ENCODE data around the gene AP1G2. TPM values are rescaled to one million over a fixed set of nuclear protein-coding genes. Genes with fewer than 3 reads are reported as not detected.

AP1G2 gene
- total RNA-seq, 1 experiment from 2014 or later = 155 TPM

DNA sequence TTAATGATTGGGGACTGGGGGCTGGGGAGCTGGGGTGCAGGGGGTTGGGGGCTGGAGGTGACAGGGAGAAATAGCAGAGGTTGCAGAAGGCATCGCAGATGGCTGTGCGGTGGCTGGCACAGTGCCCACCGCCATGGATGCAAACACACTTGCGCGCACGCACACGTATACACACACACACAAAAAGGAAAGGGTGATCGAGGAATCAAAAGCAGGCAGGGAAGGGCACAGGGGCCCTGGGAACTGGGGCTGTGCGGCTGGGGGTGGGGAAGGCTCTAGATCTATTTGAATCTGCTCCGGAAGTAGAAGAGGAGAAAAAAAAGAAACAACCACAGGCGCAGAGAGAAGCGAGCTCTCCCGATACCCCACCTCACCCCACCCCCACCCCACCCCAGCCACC, 55.4 kb downstream of the AP1G2 start:
- TF ChIP-seq EZH2 (IDR thresholded peaks at IDR 0.05) (no peak), SRF (IDR thresholded peaks at IDR 0.05; ENCODE audit: low read depth) (no peak), SIN3A (IDR thresholded peaks at IDR 0.05; ENCODE audit: low read depth) (no peak), CEBPB (IDR thresholded peaks at IDR 0.05; ENCODE audit: low read depth) (no peak), TCF7L2 (IDR thresholded peaks at IDR 0.05; ENCODE audit: borderline replicate concordance, extremely low read depth, insufficient read depth, insufficient read length) (no peak)
- TF ChIP-seq, protein P1, sequence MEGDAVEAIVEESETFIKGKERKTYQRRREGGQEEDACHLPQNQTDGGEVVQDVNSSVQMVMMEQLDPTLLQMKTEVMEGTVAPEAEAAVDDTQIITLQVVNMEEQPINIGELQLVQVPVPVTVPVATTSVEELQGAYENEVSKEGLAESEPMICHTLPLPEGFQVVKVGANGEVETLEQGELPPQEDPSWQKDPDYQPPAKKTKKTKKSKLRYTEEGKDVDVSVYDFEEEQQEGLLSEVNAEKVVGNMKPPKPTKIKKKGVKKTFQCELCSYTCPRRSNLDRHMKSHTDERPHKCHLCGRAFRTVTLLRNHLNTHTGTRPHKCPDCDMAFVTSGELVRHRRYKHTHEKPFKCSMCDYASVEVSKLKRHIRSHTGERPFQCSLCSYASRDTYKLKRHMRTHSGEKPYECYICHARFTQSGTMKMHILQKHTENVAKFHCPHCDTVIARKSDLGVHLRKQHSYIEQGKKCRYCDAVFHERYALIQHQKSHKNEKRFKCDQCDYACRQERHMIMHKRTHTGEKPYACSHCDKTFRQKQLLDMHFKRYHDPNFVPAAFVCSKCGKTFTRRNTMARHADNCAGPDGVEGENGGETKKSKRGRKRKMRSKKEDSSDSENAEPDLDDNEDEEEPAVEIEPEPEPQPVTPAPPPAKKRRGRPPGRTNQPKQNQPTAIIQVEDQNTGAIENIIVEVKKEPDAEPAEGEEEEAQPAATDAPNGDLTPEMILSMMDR (IDR thresholded peaks at IDR 0.05 in 2 of 3, conservative IDR thresholded peaks at IDR 0.05 in 1 of 3; ENCODE audit: borderline replicate concordance in 1 of 3, insufficient read depth in 1 of 3, low read depth in 2 of 3, low read length in 2 of 3) = no peak
- intact Hi-C loops (cut with micrococcal nuclease) = no loop called here
- ChIA-PET POLR2A (no interaction called here), CTCF (no interaction called here), RAD21 (ENCODE audit: low non-redundant PET in 1 of 2, low total read pairs in 2 of 2, uncharacterized antibody in 2 of 2, unreplicated experiment in 2 of 2) (no interaction called here)
- no peak for DNase-seq (ENCODE audit: low read depth, low spot score)
- no peaks in the 10 kb centered on the region for H3K9me2 ChIP-seq (ENCODE audit: insufficient read depth)
- H3K36me3 ChIP-seq (ENCODE audit: control insufficient read depth in 1 of 2, insufficient read depth in 2 of 2, low read length in 2 of 2) = no peaks in the 10 kb centered on the region; a peak in 1 of 4 replicates
- no peaks in the 10 kb centered on the region for H3K79me2 ChIP-seq (ENCODE audit: insufficient read depth, low read length)
- H3K27ac ChIP-seq (ENCODE audit: low read depth, low read length) = no peak overlapping the region
- H3K4me3 ChIP-seq (replicated peaks in 1 of 2; ENCODE audit: low read depth in 1 of 2, low read length in 2 of 2) = no peak overlapping the region
- no TSS peak for BruUV-seq (replicated peaks)
- H3K9ac ChIP-seq (ENCODE audit: low read length) = no peak overlapping the region
- no peak for ATAC-seq
- no peak overlapping the region for H3K4me2 ChIP-seq (ENCODE audit: low read length)
- H4K20me1 ChIP-seq (ENCODE audit: insufficient read depth) = no peaks in the 10 kb centered on the region
- no peaks in the 10 kb centered on the region for H3K4me1 ChIP-seq (ENCODE audit: control insufficient read depth in 1 of 2, insufficient read depth in 2 of 2, low read length in 2 of 2)
- H3K9me3 ChIP-seq (ENCODE audit: control insufficient read depth in 1 of 2, insufficient read depth in 1 of 2, low read depth in 1 of 2, low read length in 2 of 2) = no peaks in the 10 kb centered on the region
- no peak overlapping the region for H2AFZ ChIP-seq (ENCODE audit: low read depth, low read length, poor library complexity, severe bottlenecking)
- H3K27me3 ChIP-seq (ENCODE audit: insufficient read depth, low read length) = no peaks in the 10 kb centered on the region

Other genes with a start within 250 kb of the AP1G2 start
- gene PABPN1, start 246.3 kb downstream of the AP1G2 start, total RNA-seq (2021; ENCODE audit: unreplicated experiment) = 184 TPM
- gene SLC22A17, start 214.9 kb downstream of the AP1G2 start, total RNA-seq (2021; ENCODE audit: unreplicated experiment) = 5.9 TPM
- 0.10 TPM for gene EFS, start 202.6 kb downstream of the AP1G2 start, total RNA-seq (2021; ENCODE audit: unreplicated experiment)
- gene IL25, start 195.0 kb downstream of the AP1G2 start, total RNA-seq (2021; ENCODE audit: unreplicated experiment) = not detected
- not detected for gene CMTM5, start 190.7 kb downstream of the AP1G2 start, total RNA-seq (2021; ENCODE audit: unreplicated experiment)
- gene MYH6, start 159.5 kb downstream of the AP1G2 start, total RNA-seq (2021; ENCODE audit: unreplicated experiment) = not detected
- not detected for gene MYH7, start 132.1 kb downstream of the AP1G2 start, total RNA-seq (2021; ENCODE audit: unreplicated experiment)
- gene NGDN, start 98.1 kb downstream of the AP1G2 start, total RNA-seq (2021; ENCODE audit: unreplicated experiment) = 42.0 TPM
- 3.6 TPM for gene ZFHX2, start 16.0 kb downstream of the AP1G2 start, total RNA-seq (2021; ENCODE audit: unreplicated experiment)
- gene THTPA, start 11.5 kb downstream of the AP1G2 start, total RNA-seq (2021; ENCODE audit: unreplicated experiment) = 5.8 TPM
- 0.15 TPM for gene JPH4, start 11.0 kb upstream of the AP1G2 start, total RNA-seq (2021; ENCODE audit: unreplicated experiment)
- 10.0 TPM for gene DHRS2, start 68.6 kb upstream of the AP1G2 start, total RNA-seq (2021; ENCODE audit: unreplicated experiment)